ENCODE data around the gene SPRYD7. TPM values are rescaled to one million over a fixed set of nuclear protein-coding genes. Genes with fewer than 3 reads are reported as not detected.

SPRYD7 gene
- total and polyA plus RNA-seq, 2 of the 13 experiments (the other 11 are each of a cell fraction or from before 2014, with no cell fraction given): 2.7 to 5.9 TPM

DNA sequence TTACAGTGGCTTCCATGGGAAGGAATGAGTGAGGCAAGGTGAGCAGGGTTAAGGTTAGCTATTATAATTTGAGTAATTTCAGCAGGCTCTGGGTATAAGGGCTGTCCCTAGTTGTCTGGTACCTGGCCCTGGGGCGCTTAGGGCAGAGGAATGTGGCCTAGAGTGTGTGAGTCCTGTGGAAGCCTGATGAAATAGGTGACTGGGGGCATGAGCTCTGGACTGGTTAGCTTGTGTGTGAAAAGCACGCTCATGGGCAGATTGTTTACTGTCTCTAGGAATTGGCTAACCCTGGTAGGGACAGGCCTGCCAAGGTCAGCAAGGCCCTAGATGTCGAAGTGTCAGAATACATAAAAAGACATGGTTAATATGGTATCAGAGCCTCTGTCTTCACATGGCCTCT, 42.5 kb downstream of the SPRYD7 start:
- intact Hi-C loops (cut with micrococcal nuclease; ENCODE audit: unreplicated experiment) (no loop called here), in situ Hi-C loops (cut with HindIII; ENCODE audit: extremely low pct_ligation_motif_present, low pct_unique_long_range_greater_than_20kb) (no loop called here)
- H3K27me3 ChIP-seq (ENCODE audit: control insufficient read depth in 1 of 2, insufficient read depth in 2 of 2, low read length in 2 of 2): no peaks in the 10 kb centered on the region; a peak in 1 of 5 replicates
- 4% methylated on average over 3 of the region's 3 CpGs for WGBS (ENCODE audit: low lambda C conversion rate)
- H3K27ac ChIP-seq (ENCODE audit: extremely low read length, insufficient read depth, low read length): no peak overlapping the region
- H3K9me3 ChIP-seq (ENCODE audit: low read length): no peaks in the 10 kb centered on the region
- ATAC-seq: peak; percentile 99
- no peaks in the 10 kb centered on the region for H4K20me1 ChIP-seq (ENCODE audit: insufficient read depth, low read length)
- CTCF ChIA-PET (ENCODE audit: low intra/inter-chr PET ratio, low total read pairs): no interaction called here
- FAIRE-seq: peak; percentile 12
- no peaks in the 10 kb centered on the region for H3K79me2 ChIP-seq (ENCODE audit: insufficient read depth, low read length)
- H3K4me2 ChIP-seq (ENCODE audit: low read depth, low read length): peak overlapping the region; percentile 41; the same call in 1 of the 2 replicates
- no TSS peak for BruUV-seq (replicated peaks)
- no peak overlapping the region for H2AFZ ChIP-seq (ENCODE audit: low read length)
- no peak overlapping the region for H3K9ac ChIP-seq (ENCODE audit: insufficient read depth, low read depth, low read length)
- POLR2A ChIA-PET: interaction anchor here (0.7 to 0.9 kb wide), 2 partner anchors 101 to 104 kb away, joined by 3 read pairs; partner anchors contain the start of genes KPNA3 and TRIM13
- DNase-seq (ENCODE audit: low spot score): peak; percentile 77
- no peaks in the 10 kb centered on the region for H3K36me3 ChIP-seq (replicated peaks in 1 of 2; ENCODE audit: control insufficient read depth in 1 of 2, insufficient read depth in 2 of 2, low read length in 2 of 2)
- peaks cover 26% of the 10 kb centered on the region for H3K4me1 ChIP-seq (ENCODE audit: insufficient read depth, low read length)
- no peak overlapping the region for H3K4me3 ChIP-seq (replicated peaks in 1 of 3; ENCODE audit: insufficient read depth in 1 of 3, low read depth in 2 of 3, low read length in 3 of 3)
- TF ChIP-seq RARA (CRISPR knock-in tag; IDR thresholded peaks at IDR 0.05): peak; percentile 77
- TF ChIP-seq, protein P1, sequence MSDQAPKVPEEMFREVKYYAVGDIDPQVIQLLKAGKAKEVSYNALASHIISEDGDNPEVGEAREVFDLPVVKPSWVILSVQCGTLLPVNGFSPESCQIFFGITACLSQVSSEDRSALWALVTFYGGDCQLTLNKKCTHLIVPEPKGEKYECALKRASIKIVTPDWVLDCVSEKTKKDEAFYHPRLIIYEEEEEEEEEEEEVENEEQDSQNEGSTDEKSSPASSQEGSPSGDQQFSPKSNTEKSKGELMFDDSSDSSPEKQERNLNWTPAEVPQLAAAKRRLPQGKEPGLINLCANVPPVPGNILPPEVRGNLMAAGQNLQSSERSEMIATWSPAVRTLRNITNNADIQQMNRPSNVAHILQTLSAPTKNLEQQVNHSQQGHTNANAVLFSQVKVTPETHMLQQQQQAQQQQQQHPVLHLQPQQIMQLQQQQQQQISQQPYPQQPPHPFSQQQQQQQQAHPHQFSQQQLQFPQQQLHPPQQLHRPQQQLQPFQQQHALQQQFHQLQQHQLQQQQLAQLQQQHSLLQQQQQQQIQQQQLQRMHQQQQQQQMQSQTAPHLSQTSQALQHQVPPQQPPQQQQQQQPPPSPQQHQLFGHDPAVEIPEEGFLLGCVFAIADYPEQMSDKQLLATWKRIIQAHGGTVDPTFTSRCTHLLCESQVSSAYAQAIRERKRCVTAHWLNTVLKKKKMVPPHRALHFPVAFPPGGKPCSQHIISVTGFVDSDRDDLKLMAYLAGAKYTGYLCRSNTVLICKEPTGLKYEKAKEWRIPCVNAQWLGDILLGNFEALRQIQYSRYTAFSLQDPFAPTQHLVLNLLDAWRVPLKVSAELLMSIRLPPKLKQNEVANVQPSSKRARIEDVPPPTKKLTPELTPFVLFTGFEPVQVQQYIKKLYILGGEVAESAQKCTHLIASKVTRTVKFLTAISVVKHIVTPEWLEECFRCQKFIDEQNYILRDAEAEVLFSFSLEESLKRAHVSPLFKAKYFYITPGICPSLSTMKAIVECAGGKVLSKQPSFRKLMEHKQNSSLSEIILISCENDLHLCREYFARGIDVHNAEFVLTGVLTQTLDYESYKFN (CRISPR knock-in tag; conservative IDR thresholded peaks at IDR 0.05): peak; percentile 34; the same call in 1 of the 2 replicates
- TF ChIP-seq NONO (IDR thresholded peaks at IDR 0.05): no peak
- TF ChIP-seq NONO (CRISPR knock-in tag; conservative IDR thresholded peaks at IDR 0.05): no peak
- TF ChIP-seq, protein P2, sequence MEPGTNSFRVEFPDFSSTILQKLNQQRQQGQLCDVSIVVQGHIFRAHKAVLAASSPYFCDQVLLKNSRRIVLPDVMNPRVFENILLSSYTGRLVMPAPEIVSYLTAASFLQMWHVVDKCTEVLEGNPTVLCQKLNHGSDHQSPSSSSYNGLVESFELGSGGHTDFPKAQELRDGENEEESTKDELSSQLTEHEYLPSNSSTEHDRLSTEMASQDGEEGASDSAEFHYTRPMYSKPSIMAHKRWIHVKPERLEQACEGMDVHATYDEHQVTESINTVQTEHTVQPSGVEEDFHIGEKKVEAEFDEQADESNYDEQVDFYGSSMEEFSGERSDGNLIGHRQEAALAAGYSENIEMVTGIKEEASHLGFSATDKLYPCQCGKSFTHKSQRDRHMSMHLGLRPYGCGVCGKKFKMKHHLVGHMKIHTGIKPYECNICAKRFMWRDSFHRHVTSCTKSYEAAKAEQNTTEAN (CRISPR knock-in tag; conservative IDR thresholded peaks at IDR 0.05): peak; percentile 96
- no peak for TF ChIP-seq KDM6A (CRISPR knock-in tag; IDR thresholded peaks at IDR 0.05; ENCODE audit: low read depth)
- peak; percentile 78 for TF ChIP-seq CEBPG (CRISPR knock-in tag; IDR thresholded peaks at IDR 0.05)
- peak; percentile 80 to 85; a peak in 3 of 4 replicates for TF ChIP-seq NR2F1 (CRISPR knock-in tag; IDR thresholded peaks at IDR 0.05)
- TF ChIP-seq, protein P3, sequence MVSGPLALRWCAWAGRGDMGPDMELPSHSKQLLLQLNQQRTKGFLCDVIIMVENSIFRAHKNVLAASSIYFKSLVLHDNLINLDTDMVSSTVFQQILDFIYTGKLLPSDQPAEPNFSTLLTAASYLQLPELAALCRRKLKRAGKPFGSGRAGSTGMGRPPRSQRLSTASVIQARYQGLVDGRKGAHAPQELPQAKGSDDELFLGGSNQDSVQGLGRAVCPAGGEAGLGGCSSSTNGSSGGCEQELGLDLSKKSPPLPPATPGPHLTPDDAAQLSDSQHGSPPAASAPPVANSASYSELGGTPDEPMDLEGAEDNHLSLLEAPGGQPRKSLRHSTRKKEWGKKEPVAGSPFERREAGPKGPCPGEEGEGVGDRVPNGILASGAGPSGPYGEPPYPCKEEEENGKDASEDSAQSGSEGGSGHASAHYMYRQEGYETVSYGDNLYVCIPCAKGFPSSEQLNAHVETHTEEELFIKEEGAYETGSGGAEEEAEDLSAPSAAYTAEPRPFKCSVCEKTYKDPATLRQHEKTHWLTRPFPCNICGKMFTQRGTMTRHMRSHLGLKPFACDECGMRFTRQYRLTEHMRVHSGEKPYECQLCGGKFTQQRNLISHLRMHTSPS (CRISPR knock-in tag; IDR thresholded peaks at IDR 0.05; ENCODE audit: low read depth): peak; percentile 87; the same call in 1 of the 2 replicates
- TF ChIP-seq, protein P4, sequence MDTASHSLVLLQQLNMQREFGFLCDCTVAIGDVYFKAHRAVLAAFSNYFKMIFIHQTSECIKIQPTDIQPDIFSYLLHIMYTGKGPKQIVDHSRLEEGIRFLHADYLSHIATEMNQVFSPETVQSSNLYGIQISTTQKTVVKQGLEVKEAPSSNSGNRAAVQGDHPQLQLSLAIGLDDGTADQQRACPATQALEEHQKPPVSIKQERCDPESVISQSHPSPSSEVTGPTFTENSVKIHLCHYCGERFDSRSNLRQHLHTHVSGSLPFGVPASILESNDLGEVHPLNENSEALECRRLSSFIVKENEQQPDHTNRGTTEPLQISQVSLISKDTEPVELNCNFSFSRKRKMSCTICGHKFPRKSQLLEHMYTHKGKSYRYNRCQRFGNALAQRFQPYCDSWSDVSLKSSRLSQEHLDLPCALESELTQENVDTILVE (CRISPR knock-in tag; IDR thresholded peaks at IDR 0.05): 0 out of 2 replicates have a peak, but pooled peaks have one; percentile 34
- TF ChIP-seq, protein P5, sequence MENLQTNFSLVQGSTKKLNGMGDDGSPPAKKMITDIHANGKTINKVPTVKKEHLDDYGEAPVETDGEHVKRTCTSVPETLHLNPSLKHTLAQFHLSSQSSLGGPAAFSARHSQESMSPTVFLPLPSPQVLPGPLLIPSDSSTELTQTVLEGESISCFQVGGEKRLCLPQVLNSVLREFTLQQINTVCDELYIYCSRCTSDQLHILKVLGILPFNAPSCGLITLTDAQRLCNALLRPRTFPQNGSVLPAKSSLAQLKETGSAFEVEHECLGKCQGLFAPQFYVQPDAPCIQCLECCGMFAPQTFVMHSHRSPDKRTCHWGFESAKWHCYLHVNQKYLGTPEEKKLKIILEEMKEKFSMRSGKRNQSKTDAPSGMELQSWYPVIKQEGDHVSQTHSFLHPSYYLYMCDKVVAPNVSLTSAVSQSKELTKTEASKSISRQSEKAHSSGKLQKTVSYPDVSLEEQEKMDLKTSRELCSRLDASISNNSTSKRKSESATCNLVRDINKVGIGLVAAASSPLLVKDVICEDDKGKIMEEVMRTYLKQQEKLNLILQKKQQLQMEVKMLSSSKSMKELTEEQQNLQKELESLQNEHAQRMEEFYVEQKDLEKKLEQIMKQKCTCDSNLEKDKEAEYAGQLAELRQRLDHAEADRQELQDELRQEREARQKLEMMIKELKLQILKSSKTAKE (CRISPR knock-in tag; IDR thresholded peaks at IDR 0.05; ENCODE audit: borderline replicate concordance): 0 out of 2 replicates have a peak, but pooled peaks have one; percentile 41
- no peak for TF ChIP-seq MLX (CRISPR knock-in tag; IDR thresholded peaks at IDR 0.05)
- no peak for TF ChIP-seq PITX1 (CRISPR knock-in tag; IDR thresholded peaks at IDR 0.05)
